Kidney (tissue), 14 donors: ENCODE measurements around the gene TACR2. TPM values are rescaled to one million over a fixed set of nuclear protein-coding genes. Genes with fewer than 3 reads are reported as not detected.

ENCODE experiments used
- DNase-seq, 5 donors: peaks; one replicate each; pipeline ENCODE4 v3.0.0-alpha.2; 2013 to 2020
- FAIRE-seq: peaks from 2 replicates; lab custom pipeline; 2012; peaks lifted over from hg19 to GRCh38; lab: Jason Lieb, UNC
- H3K27ac ChIP-seq, 2 donors: one replicate each; pipeline ENCODE4 v1.7.0; 2013; ENCODE audit warnings: low read depth in 2 of 2, low read length in 2 of 2, inconsistent platforms in 1 of 2
- H3K27me3 ChIP-seq: one replicate; pipeline ENCODE4 v1.7.1; 2013; ENCODE audit warnings: low read length, inconsistent platforms; ENCODE audit not compliant: control insufficient read depth, insufficient read depth
- H3K36me3 ChIP-seq, 3 donors: one replicate each; pipeline versions ENCODE4 v1.7.0 to v1.7.1; 2013; ENCODE audit warnings: low read length in 3 of 3, control low read depth in 1 of 3, inconsistent platforms in 1 of 3; ENCODE audit not compliant: insufficient read depth in 3 of 3, control insufficient read depth in 2 of 3
- H3K4me1 ChIP-seq, 3 donors: one replicate each; pipeline versions ENCODE4 v1.7.0 to v1.7.1; 2013; ENCODE audit warnings: low read length in 3 of 3, inconsistent platforms in 1 of 3, low read depth in 1 of 3; ENCODE audit not compliant: control insufficient read depth in 2 of 3, insufficient read depth in 2 of 3
- H3K4me3 ChIP-seq, 3 donors: one replicate each; pipeline versions ENCODE4 v1.7.0 to v1.8.1; 2013; ENCODE audit warnings: low read length in 3 of 3, control low read depth in 1 of 3, inconsistent platforms in 1 of 3
- H3K9ac ChIP-seq, 3 donors: one replicate each; pipeline versions ENCODE4 v1.7.0 to v1.7.1; 2013; ENCODE audit warnings: low read length in 3 of 3, control low read depth in 1 of 3, inconsistent platforms in 1 of 3
- H3K9me3 ChIP-seq, 3 donors: one replicate each; pipeline versions ENCODE4 v1.7.0 to v1.7.1; 2013; ENCODE audit warnings: low read length in 3 of 3, control low read depth in 1 of 3, inconsistent platforms in 1 of 3; ENCODE audit not compliant: control insufficient read depth in 2 of 3, insufficient read depth in 1 of 3
- intact Hi-C: fragments of 100-400 bp; cut with DNase I; formaldehyde crosslinking; loops from one replicate; pipeline ENCODE4 v1.11.1; 2022
- polyA plus RNA-seq: library from polyadenylated mRNA; stranded (reverse); fragments of 350-450 nt; fragmentation: Illumina TruSeq; extraction: RNeasy Lipid Tissue Mini Kit (QIAGEN cat#74804); gene quantifications from one replicate; pipeline ENCODE4 v1.2.3, GENCODE V29; 2014; ENCODE audit warnings: low read depth, low replicate concordance; ENCODE audit not compliant: insufficient read depth
- total RNA-seq: library from RNA; stranded (reverse); fragmentation: NEBNext Ultra II Directional; extraction: Animal tissue kit (Norgen Biotek cat#: 25700); gene quantifications from one replicate; pipeline ENCODE4 v1.2.1, GENCODE V29; 2021
- TF ChIP-seq, protein P1 (sequence below): IDR thresholded peaks from 3 replicates; pipeline ENCODE4 v1.5.1; 2012; ENCODE audit warnings: mild to moderate bottlenecking, moderate library complexity, borderline replicate concordance; ENCODE audit not compliant: insufficient read depth; ENCODE audit errors: extremely low read depth
- donor health status: control.
- donor health status: control.
- donor health status: control.
- donor health status: control.
- donor health status: control.
- donor health status: DM: yes; HTN: yes; CAD: no.
- donor health status: Normal renal cell carcinoma (clear cell type).

TACR2 gene
- total and polyA plus RNA-seq, 2 donors from 2014 or later = 0.37 to 0.38 TPM

- no peak for FAIRE-seq
- no peak overlapping the region for H3K27ac ChIP-seq
- peaks cover 0 to 2% (median 0%) of the 10 kb centered on the region in 3 donors for H3K4me1 ChIP-seq
Measured at GRCh38 chr10:69358148-69358795, 58.4 kb downstream of the TACR2 start.

GRCh38 chr10:69356187-69356586 is 60.5 kb downstream of the TACR2 start:
- H3K36me3 ChIP-seq = peaks cover 0 to 2% (median 0%) of the 10 kb centered on the region in 3 donors
- no peak for FAIRE-seq
- no peak for DNase-seq
- no peaks in the 10 kb centered on the region for H3K9me3 ChIP-seq
- intact Hi-C loops = no loop called here
- H3K27me3 ChIP-seq = no peaks in the 10 kb centered on the region
- no peak overlapping the region for H3K9ac ChIP-seq
- H3K4me3 ChIP-seq = no peak overlapping the region
- TF ChIP-seq, protein P1, sequence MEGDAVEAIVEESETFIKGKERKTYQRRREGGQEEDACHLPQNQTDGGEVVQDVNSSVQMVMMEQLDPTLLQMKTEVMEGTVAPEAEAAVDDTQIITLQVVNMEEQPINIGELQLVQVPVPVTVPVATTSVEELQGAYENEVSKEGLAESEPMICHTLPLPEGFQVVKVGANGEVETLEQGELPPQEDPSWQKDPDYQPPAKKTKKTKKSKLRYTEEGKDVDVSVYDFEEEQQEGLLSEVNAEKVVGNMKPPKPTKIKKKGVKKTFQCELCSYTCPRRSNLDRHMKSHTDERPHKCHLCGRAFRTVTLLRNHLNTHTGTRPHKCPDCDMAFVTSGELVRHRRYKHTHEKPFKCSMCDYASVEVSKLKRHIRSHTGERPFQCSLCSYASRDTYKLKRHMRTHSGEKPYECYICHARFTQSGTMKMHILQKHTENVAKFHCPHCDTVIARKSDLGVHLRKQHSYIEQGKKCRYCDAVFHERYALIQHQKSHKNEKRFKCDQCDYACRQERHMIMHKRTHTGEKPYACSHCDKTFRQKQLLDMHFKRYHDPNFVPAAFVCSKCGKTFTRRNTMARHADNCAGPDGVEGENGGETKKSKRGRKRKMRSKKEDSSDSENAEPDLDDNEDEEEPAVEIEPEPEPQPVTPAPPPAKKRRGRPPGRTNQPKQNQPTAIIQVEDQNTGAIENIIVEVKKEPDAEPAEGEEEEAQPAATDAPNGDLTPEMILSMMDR = no peak
- no peak overlapping the region for H3K27ac ChIP-seq
- no peaks in the 10 kb centered on the region for H3K4me1 ChIP-seq

More at GRCh38 chr10:69358148-69358795, 58.4 kb downstream of the TACR2 start:
- no peaks in the 10 kb centered on the region for H3K9me3 ChIP-seq
- no peak overlapping the region for H3K4me3 ChIP-seq
- no peaks in the 10 kb centered on the region for H3K27me3 ChIP-seq
- intact Hi-C loops = no loop called here
- H3K9ac ChIP-seq = no peak overlapping the region
- H3K36me3 ChIP-seq = no peaks in the 10 kb centered on the region
- TF ChIP-seq, protein P1 = no peak
- no peak for DNase-seq

DNA sequence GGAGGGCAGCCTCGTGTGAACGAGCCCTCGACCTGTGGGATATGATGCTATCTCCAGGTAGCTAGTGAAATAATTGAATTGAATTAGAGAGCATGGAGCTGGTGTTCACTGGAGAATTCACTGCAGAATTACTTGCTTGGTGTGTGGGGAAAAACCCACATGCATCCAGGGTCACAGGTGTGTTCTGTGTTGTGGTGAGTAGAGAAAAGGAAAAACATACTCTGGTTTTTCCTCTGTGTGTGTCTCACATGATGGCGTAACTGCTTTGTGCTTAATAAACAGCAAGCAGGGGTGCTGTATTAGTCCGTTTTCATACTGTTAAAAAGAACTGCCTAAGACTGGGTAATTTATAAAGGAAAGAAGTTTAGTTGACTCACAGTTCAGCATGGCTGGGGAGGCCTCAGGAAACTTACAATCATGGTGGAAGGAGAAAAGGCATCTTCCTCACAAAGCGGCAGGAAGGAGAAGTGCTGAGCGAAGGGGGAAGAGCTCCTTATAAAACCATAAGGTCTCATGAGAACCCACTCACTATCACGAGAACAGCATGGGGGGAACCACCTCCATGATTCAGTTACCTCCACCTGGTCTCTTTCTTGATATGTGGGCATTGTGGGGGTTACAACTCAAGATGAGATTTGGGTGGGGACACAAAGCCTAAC is 62.6 kb downstream of the TACR2 start:
- Histone ChIP-seq H3K27me3 (no peaks in the 10 kb centered on the region), H3K9ac (no peak overlapping the region), H3K27ac (no peak overlapping the region), H3K36me3 (peaks cover 0 to 2% (median 0%) of the 10 kb centered on the region in 3 donors), H3K9me3 (no peaks in the 10 kb centered on the region), H3K4me1 (peaks cover 0 to 4% (median 0%) of the 10 kb centered on the region in 3 donors), H3K4me3 (no peak overlapping the region)
- FAIRE-seq (no peak), DNase-seq (no peak)
- TF ChIP-seq, protein P1 = no peak
- intact Hi-C loops = no loop called here

Other genes with a start within 250 kb of the TACR2 start
- gene SUPV3L1, start 236.7 kb downstream of the TACR2 start, total RNA-seq = 25.1 TPM
- 48.3 TPM for gene SUPV3L1, start 236.7 kb downstream of the TACR2 start, polyA plus RNA-seq
- 27.4 TPM for gene HKDC1, start 196.6 kb downstream of the TACR2 start, total RNA-seq
- gene HKDC1, start 196.6 kb downstream of the TACR2 start, polyA plus RNA-seq = 8.3 TPM
- 84.9 TPM for gene HK1, start 138.4 kb downstream of the TACR2 start, total RNA-seq
- gene HK1, start 138.4 kb downstream of the TACR2 start, polyA plus RNA-seq = 35.9 TPM
- 65.4 TPM for gene TSPAN15, start 34.5 kb upstream of the TACR2 start, total RNA-seq
- 28.2 TPM for gene TSPAN15, start 34.5 kb upstream of the TACR2 start, polyA plus RNA-seq
- gene NEUROG3, start 156.5 kb upstream of the TACR2 start, total RNA-seq = not detected
- not detected for gene NEUROG3, start 156.5 kb upstream of the TACR2 start, polyA plus RNA-seq
- 7.6 TPM for gene FAM241B, start 213.3 kb upstream of the TACR2 start, total RNA-seq
- gene FAM241B, start 213.3 kb upstream of the TACR2 start, polyA plus RNA-seq = 23.7 TPM